HG02798 (cell line): ENCODE data around the gene GAST.
A peak's percentile ranks its signal among the peaks of the same experiment; 100 is the strongest.

Experiments used
- ATAC-seq: cut with Tn5 transposase; IDR thresholded peaks from one replicate; pipeline ENCODE4 v1.9.1; 2021; ENCODE audit warnings: mild to moderate bottlenecking; ENCODE audit not compliant: unreplicated experiment, poor library complexity

GAST gene

DNA sequence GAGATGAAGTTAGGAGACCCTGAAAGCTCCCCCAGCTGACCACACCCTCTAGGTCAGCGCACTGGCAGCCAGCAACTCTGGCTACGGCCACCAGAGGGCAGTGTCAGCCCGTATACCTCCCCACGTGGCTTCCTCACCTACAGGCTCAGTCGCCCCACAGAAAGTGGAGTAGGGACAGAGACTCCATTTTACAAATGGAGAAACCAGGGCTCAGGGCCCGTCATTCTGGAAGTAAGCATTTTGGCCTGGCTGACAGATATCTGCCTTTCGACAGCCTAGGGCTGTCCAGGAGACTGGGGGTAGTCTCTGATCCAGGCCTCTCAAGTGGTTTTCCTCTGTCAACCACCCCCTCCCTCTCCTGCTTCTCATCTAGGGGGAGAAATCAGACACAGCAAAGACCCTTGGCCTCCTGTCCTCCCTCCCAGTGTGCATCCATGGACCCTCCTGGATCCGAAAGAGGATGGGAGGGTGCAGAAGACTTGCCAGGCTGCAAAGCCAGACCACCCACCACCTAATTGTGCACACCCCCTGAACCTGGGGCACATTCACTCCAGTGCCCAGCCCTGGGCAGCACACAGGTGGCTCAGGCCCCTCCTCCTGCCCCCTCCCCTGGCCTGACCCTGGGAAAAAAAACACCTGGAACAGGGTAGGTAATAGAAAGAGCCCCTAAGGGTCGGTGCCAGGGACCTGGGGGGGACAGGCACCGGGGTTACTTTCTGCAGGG lies 26.1 kb downstream of the GAST start:
- ATAC-seq: peak; percentile 77

DNA sequence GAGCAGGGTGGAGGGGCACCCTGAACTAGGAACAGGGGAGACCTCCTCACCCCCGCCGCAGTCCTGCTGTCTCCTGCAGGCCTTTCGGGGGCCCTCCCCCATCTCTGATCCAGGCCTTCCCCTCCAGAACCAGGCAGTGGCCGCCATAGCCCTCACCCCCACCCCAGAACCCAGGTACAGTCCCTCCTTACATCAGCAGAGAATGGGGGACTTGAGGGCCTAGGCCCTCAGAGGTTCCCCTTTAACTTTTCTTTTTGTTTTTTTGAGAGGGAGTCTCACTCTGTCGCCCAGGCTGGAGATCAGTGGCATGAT lies 26.6 kb downstream of the GAST start:
- ATAC-seq: no peak

DNA sequence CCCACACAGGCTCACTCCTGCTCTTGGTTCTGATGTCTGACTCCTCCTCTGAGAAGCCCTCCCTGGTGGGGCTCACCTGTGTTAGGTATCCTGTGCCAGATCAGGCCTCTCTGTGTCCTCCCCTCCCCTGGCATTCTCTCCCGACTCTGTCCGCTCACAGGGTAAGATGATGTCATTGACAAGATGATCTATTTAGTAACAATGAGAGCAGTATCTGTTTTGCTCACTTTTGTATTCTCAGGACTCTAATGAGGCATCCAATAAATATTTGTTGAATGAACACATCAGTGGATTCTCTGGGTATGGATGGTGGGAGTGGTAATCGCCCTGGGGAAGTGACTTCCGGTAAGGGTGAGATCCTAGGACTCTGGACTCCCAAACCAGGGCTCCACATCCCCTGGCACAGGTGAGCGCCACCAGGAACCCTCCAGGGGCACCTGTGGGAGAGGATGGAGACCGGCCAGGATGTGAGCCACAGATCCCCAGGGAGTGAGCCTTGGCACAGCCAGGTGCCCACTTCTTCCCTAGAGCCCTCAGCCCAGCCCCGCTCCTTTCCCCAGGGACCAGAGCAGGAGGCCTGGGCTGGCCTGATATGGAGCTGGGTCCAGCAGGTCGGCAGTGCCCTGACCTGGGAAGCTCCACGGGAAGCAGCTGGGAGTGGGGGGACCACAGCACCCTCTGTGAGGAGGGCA lies 27.7 kb downstream of the GAST start:
- ATAC-seq: no peak

DNA sequence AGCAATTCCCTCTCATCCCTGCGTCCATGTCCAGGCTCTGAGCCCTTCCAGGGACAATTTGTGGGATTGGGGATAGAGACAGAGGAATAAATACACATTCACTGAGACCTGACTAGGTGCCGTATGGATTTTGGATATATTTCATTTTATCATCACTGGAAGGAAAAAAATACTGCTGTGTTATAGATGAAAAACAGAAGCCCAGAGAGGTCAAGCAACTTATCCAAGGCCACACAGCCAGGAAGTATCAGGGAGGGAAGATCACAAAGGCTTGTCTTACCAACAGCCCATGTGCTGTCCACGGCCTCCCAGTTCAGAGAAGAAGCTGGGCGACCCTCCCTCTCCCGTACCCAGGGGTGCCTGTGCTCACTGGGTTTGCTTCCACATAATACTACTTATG lies 28.4 kb downstream of the GAST start:
- no peak for ATAC-seq

DNA sequence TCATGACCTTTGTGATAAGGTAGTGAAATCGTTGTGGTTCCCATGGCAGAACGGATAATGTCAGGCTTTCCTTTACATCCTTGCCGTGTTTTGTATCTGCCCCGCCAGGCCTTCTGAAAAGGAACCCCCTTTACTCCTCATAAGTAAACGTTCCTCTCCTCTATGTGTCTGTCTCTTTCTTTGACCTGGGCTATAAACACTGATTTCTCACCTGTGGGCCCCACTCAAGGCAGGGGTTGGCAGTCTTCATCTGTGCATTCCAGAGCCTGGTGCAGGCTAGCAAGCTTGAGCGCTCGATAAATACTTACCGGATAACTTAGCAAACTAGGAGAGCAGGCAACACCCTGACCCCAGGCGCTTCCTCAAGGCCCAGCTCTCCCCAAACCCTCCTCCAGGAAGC lies 29.6 kb downstream of the GAST start:
- ATAC-seq: no peak

DNA sequence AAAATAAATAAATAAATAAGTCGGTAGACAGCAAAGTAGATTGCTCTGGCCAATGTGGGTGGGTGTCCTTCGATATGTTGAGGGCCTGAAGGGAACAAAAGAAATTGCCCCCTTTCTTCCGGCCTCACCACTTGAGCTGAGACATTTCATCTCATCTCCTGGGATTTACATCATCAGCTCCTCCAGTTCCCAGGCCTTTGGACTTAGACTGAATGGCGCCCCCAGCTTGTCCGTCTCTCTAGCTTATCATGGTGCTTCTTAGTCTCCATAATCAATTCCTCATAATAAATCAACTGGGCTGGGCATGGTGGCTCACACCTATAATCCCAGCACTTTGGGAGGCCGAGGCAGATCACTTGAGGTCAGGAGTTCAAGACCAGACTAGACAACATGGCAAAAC lies 36.1 kb downstream of the GAST start:
- no peak for ATAC-seq

DNA sequence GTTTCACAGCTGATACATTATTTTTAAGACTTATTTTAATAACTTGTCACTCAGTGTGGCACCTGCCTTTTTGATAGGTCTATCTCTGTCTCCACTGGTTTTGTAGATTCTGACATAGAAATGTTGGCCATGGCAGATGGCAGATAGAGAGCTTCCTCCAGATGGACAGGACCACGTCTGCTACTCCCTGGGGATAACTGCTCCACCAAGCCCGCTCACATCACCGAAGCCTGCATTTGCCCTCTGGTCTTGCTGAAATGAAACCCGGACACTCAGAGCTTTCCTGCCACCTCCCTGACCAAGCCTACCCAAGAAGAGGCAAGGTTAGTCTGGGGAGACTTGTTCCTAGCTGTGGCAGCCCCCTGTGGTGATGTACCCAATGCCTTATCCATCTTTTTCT lies 38.7 kb downstream of the GAST start:
- no peak for ATAC-seq

DNA sequence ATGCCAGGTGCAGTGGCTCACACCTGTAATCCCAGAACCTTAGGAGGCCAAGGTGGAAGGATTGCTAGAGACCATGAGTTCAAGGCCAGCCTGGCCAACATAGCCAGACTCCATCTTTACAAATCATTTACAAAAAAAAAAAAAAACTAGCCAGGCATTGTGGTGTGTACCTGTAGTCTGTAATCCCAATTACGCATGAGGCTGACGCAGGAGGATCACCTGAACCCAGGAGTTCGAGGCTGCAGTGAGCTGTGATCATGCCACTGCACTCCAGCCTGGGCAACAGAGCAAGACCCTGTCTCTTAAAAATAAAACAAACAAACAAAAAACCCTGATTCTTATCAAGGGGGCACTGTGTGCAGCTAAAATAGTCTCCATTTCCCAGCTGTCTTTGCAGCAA lies 39.2 kb downstream of the GAST start:
- no peak for ATAC-seq

DNA sequence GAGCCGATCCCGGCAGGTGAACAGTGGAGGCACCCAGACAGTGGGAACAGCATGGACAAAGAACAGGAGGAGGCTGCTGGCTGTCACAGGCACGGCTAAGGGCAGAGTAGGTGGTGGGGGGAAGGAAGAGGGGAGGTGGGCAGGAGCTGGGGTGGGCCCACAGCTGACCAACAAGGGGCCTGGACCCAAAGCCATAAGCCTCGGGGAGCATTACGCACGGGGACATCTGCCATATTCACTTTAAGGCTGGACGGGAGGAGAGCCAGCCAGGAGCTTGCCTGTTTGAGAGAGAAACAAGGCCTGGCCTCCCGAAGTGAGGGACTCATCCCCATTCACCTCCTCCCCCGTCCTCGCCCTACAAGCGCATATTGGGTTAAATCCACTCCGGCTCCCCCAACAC lies 41.9 kb downstream of the GAST start:
- ATAC-seq: no peak

DNA sequence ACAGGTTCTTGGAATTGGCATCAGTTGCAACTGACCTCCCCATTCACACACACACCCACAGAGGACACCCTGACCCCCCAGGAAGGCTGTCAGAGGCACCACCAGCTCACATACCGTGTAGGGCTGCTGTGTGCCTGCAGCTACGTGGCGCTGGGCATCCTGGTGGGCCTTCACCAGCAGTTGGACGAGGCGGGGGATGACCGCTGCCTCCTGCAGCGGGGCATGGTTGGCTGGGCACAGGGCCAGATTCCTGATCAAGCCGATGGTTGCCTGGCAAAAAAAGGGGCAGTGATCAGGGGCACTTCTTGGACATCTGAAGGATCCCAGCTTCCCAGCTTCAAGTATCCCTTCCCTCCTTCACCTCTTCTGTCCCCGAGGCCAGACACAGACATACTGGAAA lies 46.5 kb downstream of the GAST start:
- no peak for ATAC-seq

DNA sequence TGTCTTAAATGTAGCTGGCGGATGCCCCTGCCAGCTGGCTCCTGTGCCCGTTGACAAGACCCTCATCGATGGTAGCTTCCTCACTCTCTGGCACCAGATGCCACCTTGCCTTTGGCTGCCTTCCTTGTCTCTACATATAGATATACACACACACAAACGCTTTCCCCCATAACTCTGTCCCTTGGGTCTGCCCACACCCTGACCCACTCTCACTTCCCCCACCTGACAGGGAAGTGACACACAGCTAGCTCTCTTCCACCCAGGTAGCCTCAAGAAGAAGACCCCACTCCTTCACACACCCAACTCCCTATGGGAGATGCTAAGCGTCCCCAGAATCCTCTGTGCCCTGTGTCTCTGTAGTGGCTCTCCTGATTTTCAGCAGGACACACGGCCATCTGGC lies 48.7 kb downstream of the GAST start:
- no peak for ATAC-seq

DNA sequence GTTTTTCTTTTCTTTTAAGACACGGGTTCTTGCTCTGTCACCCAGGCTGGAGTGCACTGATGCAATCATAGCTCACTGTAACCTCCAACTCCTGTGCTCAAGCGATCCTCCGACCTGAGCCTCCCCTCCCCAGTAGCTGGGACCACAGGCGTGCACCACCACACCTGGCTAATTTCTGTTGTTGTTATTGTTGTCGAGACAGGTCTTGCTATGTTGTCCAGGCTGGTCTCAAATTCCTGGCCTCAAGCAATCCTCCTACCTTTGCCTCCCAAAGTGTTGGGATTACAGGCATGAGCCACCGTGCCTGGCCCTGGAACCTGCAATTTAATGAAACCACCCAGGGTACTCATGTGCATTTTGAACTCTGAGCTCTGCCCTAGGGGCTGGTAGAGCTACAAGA lies 50.3 kb downstream of the GAST start:
- ATAC-seq: no peak

DNA sequence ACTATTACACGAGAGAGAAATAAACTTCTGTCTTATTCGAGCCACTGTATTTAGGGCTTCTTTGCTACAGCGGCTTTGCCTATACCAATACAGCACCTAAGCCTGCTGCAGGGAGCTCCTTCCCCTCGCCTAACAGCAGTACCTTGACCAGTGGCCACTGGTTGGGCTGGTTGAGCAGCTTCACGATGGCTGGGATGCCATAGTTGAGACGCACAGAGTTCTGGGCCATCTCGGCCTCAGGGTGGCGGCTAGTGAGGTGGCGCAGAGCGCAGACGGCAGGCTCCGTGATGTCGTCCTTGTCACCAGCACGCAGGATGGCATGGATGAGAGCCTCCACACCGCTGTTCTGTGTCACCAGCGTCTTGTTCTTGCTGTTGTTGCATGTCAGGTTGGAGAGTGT lies 50.7 kb downstream of the GAST start:
- no peak for ATAC-seq

DNA sequence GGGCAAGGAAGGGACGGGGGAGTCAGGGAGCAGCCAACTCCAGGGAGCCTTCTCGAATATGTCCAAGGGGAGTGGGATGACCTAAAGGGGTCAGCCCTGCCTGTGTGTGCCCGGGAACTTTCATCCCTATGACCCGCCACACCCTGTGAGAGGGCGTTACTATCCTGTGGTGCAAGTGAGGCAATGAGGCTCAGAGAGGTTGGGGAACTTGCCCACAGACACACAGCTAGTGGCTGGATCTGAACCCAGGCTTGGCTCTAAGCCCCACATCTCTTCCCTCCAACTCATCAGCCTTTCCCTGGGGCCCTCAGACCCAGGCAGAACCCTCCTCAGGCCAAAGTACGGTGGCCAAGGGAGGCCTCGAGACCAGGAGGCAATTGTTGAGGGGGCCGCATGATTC lies 51.2 kb downstream of the GAST start:
- no peak for ATAC-seq
